ENCODE measurements around the gene DOK5.

The DOK5 gene

DNA sequence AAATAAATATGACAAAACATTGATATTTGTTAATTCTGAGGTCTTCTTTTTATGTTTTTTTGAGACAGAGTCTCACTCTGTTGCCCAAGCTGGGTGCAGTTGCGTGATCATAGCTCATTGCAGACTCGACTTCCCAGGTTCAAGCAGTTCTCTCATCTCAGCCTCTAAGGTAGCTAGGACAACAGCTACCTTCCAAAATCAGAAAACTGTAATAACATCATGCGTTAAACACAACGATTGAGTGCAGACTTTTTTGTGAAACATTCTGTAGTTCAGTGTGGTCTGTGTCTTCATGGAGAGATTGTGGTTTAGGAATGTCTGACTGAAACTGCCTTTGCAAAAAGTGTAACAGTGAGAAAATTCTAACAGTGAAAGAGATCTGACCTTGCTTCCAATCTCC, 16.1 kb upstream of the DOK5 start:
- H4K20me1 ChIP-seq (ENCODE audit: insufficient read depth, low read length) = no peaks in the 10 kb centered on the region
- H3K4me2 ChIP-seq (ENCODE audit: low read depth, low read length) = no peak overlapping the region
- no peaks in the 10 kb centered on the region for H3K9me3 ChIP-seq (replicated peaks; ENCODE audit: insufficient read depth, low read length)
- no peak for DNase-seq
- H3K9me2 ChIP-seq (replicated peaks; ENCODE audit: insufficient read depth, low read length) = no peaks in the 10 kb centered on the region
- no peaks in the 10 kb centered on the region for H3K36me3 ChIP-seq (replicated peaks; ENCODE audit: insufficient read depth, low read length)
- H3K4me1 ChIP-seq (ENCODE audit: low read length) = no peaks in the 10 kb centered on the region
- no peak overlapping the region for H2AFZ ChIP-seq (ENCODE audit: low read length)
- H3K27me3 ChIP-seq (replicated peaks; ENCODE audit: insufficient read depth, low read length) = no peaks in the 10 kb centered on the region
- no peaks in the 10 kb centered on the region for H3F3A ChIP-seq (ENCODE audit: insufficient read depth, low read length)
- H3K79me2 ChIP-seq (ENCODE audit: low read length) = no peaks in the 10 kb centered on the region
- no peak overlapping the region for H3K9ac ChIP-seq (ENCODE audit: low read length)
- no peak overlapping the region for H3K4me3 ChIP-seq (ENCODE audit: low read length)
- TF ChIP-seq EZH2phosphoT487 (IDR thresholded peaks at IDR 0.05; ENCODE audit: low read length) = no peak
- TF ChIP-seq EZH2 (optimal IDR thresholded peaks at IDR 0.05; ENCODE audit: low read depth, low read length) = no peak
- TF ChIP-seq, protein P1, sequence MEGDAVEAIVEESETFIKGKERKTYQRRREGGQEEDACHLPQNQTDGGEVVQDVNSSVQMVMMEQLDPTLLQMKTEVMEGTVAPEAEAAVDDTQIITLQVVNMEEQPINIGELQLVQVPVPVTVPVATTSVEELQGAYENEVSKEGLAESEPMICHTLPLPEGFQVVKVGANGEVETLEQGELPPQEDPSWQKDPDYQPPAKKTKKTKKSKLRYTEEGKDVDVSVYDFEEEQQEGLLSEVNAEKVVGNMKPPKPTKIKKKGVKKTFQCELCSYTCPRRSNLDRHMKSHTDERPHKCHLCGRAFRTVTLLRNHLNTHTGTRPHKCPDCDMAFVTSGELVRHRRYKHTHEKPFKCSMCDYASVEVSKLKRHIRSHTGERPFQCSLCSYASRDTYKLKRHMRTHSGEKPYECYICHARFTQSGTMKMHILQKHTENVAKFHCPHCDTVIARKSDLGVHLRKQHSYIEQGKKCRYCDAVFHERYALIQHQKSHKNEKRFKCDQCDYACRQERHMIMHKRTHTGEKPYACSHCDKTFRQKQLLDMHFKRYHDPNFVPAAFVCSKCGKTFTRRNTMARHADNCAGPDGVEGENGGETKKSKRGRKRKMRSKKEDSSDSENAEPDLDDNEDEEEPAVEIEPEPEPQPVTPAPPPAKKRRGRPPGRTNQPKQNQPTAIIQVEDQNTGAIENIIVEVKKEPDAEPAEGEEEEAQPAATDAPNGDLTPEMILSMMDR (IDR thresholded peaks at IDR 0.05; ENCODE audit: low read length) = no peak
- H3K27ac ChIP-seq (ENCODE audit: low read length) = no peak overlapping the region

DNA sequence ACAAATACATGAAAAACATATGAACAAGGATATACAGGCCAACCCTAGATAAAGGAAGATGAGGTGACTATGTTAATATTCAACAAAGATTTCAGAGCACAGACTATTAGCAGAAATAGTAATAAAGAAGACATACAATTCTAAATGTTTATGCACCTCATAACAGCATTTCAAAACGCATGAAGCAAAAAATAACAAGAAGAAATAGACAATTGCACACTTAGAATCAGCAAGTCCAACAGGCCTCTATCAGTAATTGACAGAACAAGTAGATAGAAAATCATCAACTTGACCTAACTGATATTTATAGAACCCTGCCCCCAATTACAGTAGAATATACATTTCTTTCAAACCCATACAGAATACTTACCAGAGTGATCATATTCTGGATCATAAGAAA, 11.4 kb upstream of the DOK5 start:
- H3K4me2 ChIP-seq (ENCODE audit: low read depth, low read length) = no peak overlapping the region
- H3K9ac ChIP-seq (ENCODE audit: low read length) = no peak overlapping the region
- no peak for DNase-seq
- TF ChIP-seq, protein P1 (IDR thresholded peaks at IDR 0.05; ENCODE audit: low read length) = no peak
- no peaks in the 10 kb centered on the region for H3K79me2 ChIP-seq (ENCODE audit: low read length)
- H2AFZ ChIP-seq (ENCODE audit: low read length) = no peak overlapping the region
- H3K4me3 ChIP-seq (ENCODE audit: low read length) = no peak overlapping the region
- H3F3A ChIP-seq (ENCODE audit: insufficient read depth, low read length) = no peaks in the 10 kb centered on the region
- H4K20me1 ChIP-seq (ENCODE audit: insufficient read depth, low read length) = no peaks in the 10 kb centered on the region
- H3K9me3 ChIP-seq (replicated peaks; ENCODE audit: insufficient read depth, low read length) = no peaks in the 10 kb centered on the region
- no peaks in the 10 kb centered on the region for H3K36me3 ChIP-seq (replicated peaks; ENCODE audit: insufficient read depth, low read length)
- no peak overlapping the region for H3K27ac ChIP-seq (ENCODE audit: low read length)
- no peaks in the 10 kb centered on the region for H3K9me2 ChIP-seq (replicated peaks; ENCODE audit: insufficient read depth, low read length)
- no peaks in the 10 kb centered on the region for H3K27me3 ChIP-seq (replicated peaks; ENCODE audit: insufficient read depth, low read length)
- no peaks in the 10 kb centered on the region for H3K4me1 ChIP-seq (ENCODE audit: low read length)

DNA sequence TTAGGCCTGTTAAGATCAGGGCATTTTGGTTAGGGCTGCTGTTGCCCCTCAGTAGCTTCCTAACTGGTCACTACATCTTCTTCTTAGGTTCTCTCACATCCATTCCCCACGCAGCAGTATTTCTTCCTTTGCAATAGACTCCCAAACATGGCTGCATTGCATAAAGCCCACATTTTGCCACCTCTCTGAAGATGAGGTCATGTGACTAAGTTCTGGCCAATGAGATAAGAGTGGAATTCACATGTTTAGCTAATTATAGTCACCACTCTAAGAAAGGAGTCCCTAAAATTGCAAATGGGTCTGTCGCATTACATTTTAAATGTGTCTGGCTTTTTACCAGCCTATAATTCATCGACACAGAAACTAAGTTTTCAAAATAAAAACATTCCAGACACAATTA, 9.3 kb upstream of the DOK5 start:
- no peaks in the 10 kb centered on the region for H3K4me1 ChIP-seq (ENCODE audit: low read length)
- TF ChIP-seq EZH2 (optimal IDR thresholded peaks at IDR 0.05; ENCODE audit: low read depth, low read length) (no peak), EZH2phosphoT487 (IDR thresholded peaks at IDR 0.05; ENCODE audit: low read length) (no peak)
- TF ChIP-seq, protein P1 (IDR thresholded peaks at IDR 0.05; ENCODE audit: low read length) = no peak
- H2AFZ ChIP-seq (ENCODE audit: low read length) = no peak overlapping the region
- no peaks in the 10 kb centered on the region for H3K36me3 ChIP-seq (replicated peaks; ENCODE audit: insufficient read depth, low read length)
- H3K4me3 ChIP-seq (ENCODE audit: low read length) = no peak overlapping the region
- H3K4me2 ChIP-seq (ENCODE audit: low read depth, low read length) = no peak overlapping the region
- no peaks in the 10 kb centered on the region for H3K79me2 ChIP-seq (ENCODE audit: low read length)
- no peaks in the 10 kb centered on the region for H3F3A ChIP-seq (ENCODE audit: insufficient read depth, low read length)
- no peak overlapping the region for H3K9ac ChIP-seq (ENCODE audit: low read length)
- H3K9me3 ChIP-seq (replicated peaks; ENCODE audit: insufficient read depth, low read length) = no peaks in the 10 kb centered on the region
- H3K27ac ChIP-seq (ENCODE audit: low read length) = no peak overlapping the region
- no peaks in the 10 kb centered on the region for H4K20me1 ChIP-seq (ENCODE audit: insufficient read depth, low read length)
- DNase-seq = no peak
- no peaks in the 10 kb centered on the region for H3K9me2 ChIP-seq (replicated peaks; ENCODE audit: insufficient read depth, low read length)
- no peaks in the 10 kb centered on the region for H3K27me3 ChIP-seq (replicated peaks; ENCODE audit: insufficient read depth, low read length)

DNA sequence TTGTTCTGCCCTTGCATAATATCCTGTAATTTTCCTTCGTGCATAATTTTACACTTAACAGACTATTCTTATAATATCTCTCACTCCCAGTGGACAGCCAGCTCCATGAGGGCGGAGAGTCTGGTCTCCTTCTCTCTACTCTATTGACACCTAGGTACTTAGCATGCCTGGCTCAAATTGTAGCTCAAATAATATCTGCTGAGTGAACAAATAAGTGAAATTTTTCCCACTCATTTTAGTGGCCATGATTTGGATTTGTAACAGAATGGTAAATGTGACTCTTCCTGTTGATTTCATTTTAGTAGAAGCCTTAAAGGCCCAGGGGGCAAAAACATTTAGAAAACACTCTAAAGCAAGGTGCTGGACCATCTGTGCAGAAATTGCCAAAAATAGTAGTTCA, 7.8 kb upstream of the DOK5 start:
- Histone ChIP-seq H3K9me2 (replicated peaks; ENCODE audit: insufficient read depth, low read length) (no peaks in the 10 kb centered on the region), H3K4me2 (ENCODE audit: low read depth, low read length) (no peak overlapping the region), H4K20me1 (ENCODE audit: insufficient read depth, low read length) (no peaks in the 10 kb centered on the region), H3K9ac (ENCODE audit: low read length) (no peak overlapping the region), H3K4me1 (ENCODE audit: low read length) (no peaks in the 10 kb centered on the region), H3K27ac (ENCODE audit: low read length) (no peak overlapping the region), H3K9me3 (replicated peaks; ENCODE audit: insufficient read depth, low read length) (no peaks in the 10 kb centered on the region), H3K79me2 (ENCODE audit: low read length) (no peaks in the 10 kb centered on the region), H3K4me3 (ENCODE audit: low read length) (no peak overlapping the region), H3K36me3 (replicated peaks; ENCODE audit: insufficient read depth, low read length) (no peaks in the 10 kb centered on the region), H3F3A (ENCODE audit: insufficient read depth, low read length) (no peaks in the 10 kb centered on the region), H3K27me3 (replicated peaks; ENCODE audit: insufficient read depth, low read length) (no peaks in the 10 kb centered on the region), H2AFZ (ENCODE audit: low read length) (no peak overlapping the region)
- no peak for DNase-seq
- TF ChIP-seq EZH2 (optimal IDR thresholded peaks at IDR 0.05; ENCODE audit: low read depth, low read length) (no peak), EZH2phosphoT487 (IDR thresholded peaks at IDR 0.05; ENCODE audit: low read length) (no peak)
- TF ChIP-seq, protein P1 (IDR thresholded peaks at IDR 0.05; ENCODE audit: low read length) = no peak
